MCF 10A (cell line): ENCODE measurements around the gene PRKAR2B. TPM values are rescaled to one million over a fixed set of nuclear protein-coding genes. Genes with fewer than 3 reads are reported as not detected.

Experiments used
- BruUV-seq: library from RNA; stranded (reverse); fragments of 400-500 nt; replicated peaks from 2 replicates; lab custom pipeline; 2021; lab: Mats Ljungman, UMichigan
- CTCF ChIA-PET: fragments of 300-600 bp; sonication (Branson Sonifier 250); formaldehyde crosslinking; extraction: SDS; loops from one replicate; lab custom pipeline; 2021; ENCODE audit warnings: antibody characterized with exemption, inconsistent platforms; lab: Yijun Ruan, JAX
- POLR2A ChIA-PET: fragments of 300-600, 350-650 bp; sonication (Branson Sonifier 250); formaldehyde crosslinking; extraction: SDS; loops from one replicate; lab custom pipeline; 2020; ENCODE audit warnings: antibody characterized with exemption, inconsistent platforms; lab: Yijun Ruan, JAX
- DNase-seq: peaks from one replicate; pipeline ENCODE4 v3.0.0-alpha.2; 2018; ENCODE audit not compliant: unreplicated experiment
- H3K27ac Mint-ChIP-seq: one replicate; pipeline ENCODE4 v1.8.0; 2022; ENCODE audit warnings: mild to moderate bottlenecking, low read depth, mixed read lengths; ENCODE audit not compliant: unreplicated experiment
- H3K27me3 Mint-ChIP-seq: one replicate; pipeline ENCODE4 v1.8.0; 2022; ENCODE audit warnings: mixed read lengths; ENCODE audit not compliant: insufficient read depth, unreplicated experiment
- H3K36me3 Mint-ChIP-seq: one replicate; pipeline ENCODE4 v1.8.0; 2022; ENCODE audit warnings: mild to moderate bottlenecking, moderate library complexity, mixed read lengths; ENCODE audit not compliant: insufficient read depth, unreplicated experiment
- H3K4me1 Mint-ChIP-seq: one replicate; pipeline ENCODE4 v1.8.0; 2022; ENCODE audit warnings: mixed read lengths; ENCODE audit not compliant: insufficient read depth, unreplicated experiment
- H3K4me3 Mint-ChIP-seq: one replicate; pipeline ENCODE4 v1.8.0; 2022; ENCODE audit warnings: mild to moderate bottlenecking, moderate library complexity, mixed read lengths; ENCODE audit not compliant: unreplicated experiment
- H3K9me3 Mint-ChIP-seq: one replicate; pipeline ENCODE4 v1.8.0; 2022; ENCODE audit warnings: mixed read lengths; ENCODE audit not compliant: unreplicated experiment
- CTCF ChIP-seq: fragments of 200-600 bp; IDR thresholded peaks from one replicate; pipeline ENCODE4 v1.8.0; 2022; ENCODE audit warnings: antibody characterized with exemption, mild to moderate bottlenecking; ENCODE audit not compliant: unreplicated experiment
- intact Hi-C: fragments of 100-400 bp; cut with micrococcal nuclease; formaldehyde crosslinking; loops from 2 replicates; pipeline ENCODE4 v1.14.1; 2022
- total RNA-seq: library from RNA; stranded (reverse); gene quantifications from 2 replicates; pipeline ENCODE4 v1.2.3, GENCODE V29; 2022

PRKAR2B gene
- total RNA-seq, 1 experiment from 2014 or later, result not detected

- no TSS peak for BruUV-seq
- CTCF ChIA-PET, result interaction anchor here (0.9 to 9.5 kb wide), 2 partner anchors 15 to 352 kb away, joined by 3 to 99 read pairs; no protein-coding TSS in a partner anchor
- Mint-ChIP-seq H3K4me1 (no peaks in the 10 kb centered on the region), H3K27ac (no peak overlapping the region), H3K36me3 (peaks cover 6% of the 10 kb centered on the region), H3K9me3 (no peaks in the 10 kb centered on the region), H3K4me3 (no peak overlapping the region), H3K27me3 (no peaks in the 10 kb centered on the region)
- intact Hi-C loops, result loop anchor here (10.0 kb wide), 1 partner anchor 1099 kb away; no protein-coding TSS in a partner anchor
- no peak for TF ChIP-seq CTCF
- no peak for DNase-seq
- POLR2A ChIA-PET, result interaction anchor here (0.7 to 7.0 kb wide), 2 partner anchors 14 to 370 kb away, joined by 3 to 113 read pairs; no protein-coding TSS in a partner anchor
These were observed 119.6 kb downstream of the PRKAR2B start for GRCh38 chr7:107164092-107164491.

- peaks cover 13% of the 10 kb centered on the region for H3K36me3 Mint-ChIP-seq
- CTCF ChIA-PET, result interaction anchor here (0.6 to 9.5 kb wide), 6 partner anchors 16 to 777 kb away, joined by 3 to 99 read pairs (median 4); no protein-coding TSS in a partner anchor
- H3K4me1 Mint-ChIP-seq, result no peaks in the 10 kb centered on the region
- no peak overlapping the region for H3K4me3 Mint-ChIP-seq
- no peak for DNase-seq
- POLR2A ChIA-PET, result interaction anchor here (0.9 to 7.0 kb wide), 3 partner anchors 15 to 1360 kb away, joined by 3 to 113 read pairs (median 4); no protein-coding TSS in a partner anchor
- H3K27ac Mint-ChIP-seq, result no peak overlapping the region
- TF ChIP-seq CTCF, result no peak
- BruUV-seq, result no TSS peak
- H3K9me3 Mint-ChIP-seq, result no peaks in the 10 kb centered on the region
- no peaks in the 10 kb centered on the region for H3K27me3 Mint-ChIP-seq
- intact Hi-C loops, result loop anchor here (10.0 kb wide), 1 partner anchor 1101 kb away; no protein-coding TSS in a partner anchor
These were observed 120.8 kb downstream of the PRKAR2B start for GRCh38 chr7:107165341-107165740.

GRCh38 chr7:107166736-107167426 is 122.4 kb downstream of the PRKAR2B start:
- intact Hi-C loops, result loop anchor here (10.0 kb wide), 1 partner anchor 1102 kb away; no protein-coding TSS in a partner anchor
- H3K27ac Mint-ChIP-seq, result peak overlapping the region; percentile 100
- no peaks in the 10 kb centered on the region for H3K9me3 Mint-ChIP-seq
- ChIA-PET CTCF (interaction anchor here (0.7 to 9.5 kb wide), 7 partner anchors 17 to 1171 kb away, joined by 3 to 99 read pairs (median 4); no protein-coding TSS in a partner anchor), POLR2A (interaction anchor here (0.8 to 7.0 kb wide), 11 partner anchors 10 to 806 kb away, joined by 3 to 126 read pairs (median 12); partner anchors contain the start of genes CBLL1, COG5 and DUS4L)
- no peaks in the 10 kb centered on the region for H3K27me3 Mint-ChIP-seq
- peak overlapping the region; percentile 93 for H3K4me3 Mint-ChIP-seq
- H3K36me3 Mint-ChIP-seq, result peaks cover 19% of the 10 kb centered on the region
- no peak for DNase-seq
- TF ChIP-seq CTCF, result no peak
- no TSS peak for BruUV-seq
- peaks cover 5% of the 10 kb centered on the region for H3K4me1 Mint-ChIP-seq
